ENCODE data around the gene CD38. TPM values are rescaled to one million over a fixed set of nuclear protein-coding genes. Genes with fewer than 3 reads are reported as not detected.

CD38 gene
- total RNA-seq, 1 experiment from 2014 or later: not detected

- H3K36me3 Mint-ChIP-seq (ENCODE audit: insufficient read depth, unreplicated experiment): peaks cover 6% of the 10 kb centered on the region
- CTCF ChIA-PET: interaction anchor here (0.8 to 2.1 kb wide), 5 partner anchors 8 to 142 kb away, joined by 3 to 7 read pairs (median 4); no protein-coding TSS in a partner anchor
- peaks cover 9% of the 10 kb centered on the region for H3K9me3 Mint-ChIP-seq (ENCODE audit: unreplicated experiment)
- TF ChIP-seq, protein P1, sequence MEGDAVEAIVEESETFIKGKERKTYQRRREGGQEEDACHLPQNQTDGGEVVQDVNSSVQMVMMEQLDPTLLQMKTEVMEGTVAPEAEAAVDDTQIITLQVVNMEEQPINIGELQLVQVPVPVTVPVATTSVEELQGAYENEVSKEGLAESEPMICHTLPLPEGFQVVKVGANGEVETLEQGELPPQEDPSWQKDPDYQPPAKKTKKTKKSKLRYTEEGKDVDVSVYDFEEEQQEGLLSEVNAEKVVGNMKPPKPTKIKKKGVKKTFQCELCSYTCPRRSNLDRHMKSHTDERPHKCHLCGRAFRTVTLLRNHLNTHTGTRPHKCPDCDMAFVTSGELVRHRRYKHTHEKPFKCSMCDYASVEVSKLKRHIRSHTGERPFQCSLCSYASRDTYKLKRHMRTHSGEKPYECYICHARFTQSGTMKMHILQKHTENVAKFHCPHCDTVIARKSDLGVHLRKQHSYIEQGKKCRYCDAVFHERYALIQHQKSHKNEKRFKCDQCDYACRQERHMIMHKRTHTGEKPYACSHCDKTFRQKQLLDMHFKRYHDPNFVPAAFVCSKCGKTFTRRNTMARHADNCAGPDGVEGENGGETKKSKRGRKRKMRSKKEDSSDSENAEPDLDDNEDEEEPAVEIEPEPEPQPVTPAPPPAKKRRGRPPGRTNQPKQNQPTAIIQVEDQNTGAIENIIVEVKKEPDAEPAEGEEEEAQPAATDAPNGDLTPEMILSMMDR (IDR thresholded peaks at IDR 0.05; ENCODE audit: unreplicated experiment): no peak
- DNase-seq (ENCODE audit: unreplicated experiment): no peak
- POLR2A ChIA-PET: no interaction called here
- no TSS peak for BruUV-seq (replicated peaks)
- no peaks in the 10 kb centered on the region for H3K27me3 Mint-ChIP-seq (ENCODE audit: insufficient read depth, unreplicated experiment)
- H3K4me3 Mint-ChIP-seq (ENCODE audit: unreplicated experiment): no peak overlapping the region
- no peak overlapping the region for H3K27ac Mint-ChIP-seq (ENCODE audit: low read depth, unreplicated experiment)
- no peaks in the 10 kb centered on the region for H3K4me1 Mint-ChIP-seq (ENCODE audit: insufficient read depth, unreplicated experiment)
- intact Hi-C loops (cut with micrococcal nuclease): no loop called here
Measured at GRCh38 chr4:15740764-15741404, 37.2 kb upstream of the CD38 start.

DNA sequence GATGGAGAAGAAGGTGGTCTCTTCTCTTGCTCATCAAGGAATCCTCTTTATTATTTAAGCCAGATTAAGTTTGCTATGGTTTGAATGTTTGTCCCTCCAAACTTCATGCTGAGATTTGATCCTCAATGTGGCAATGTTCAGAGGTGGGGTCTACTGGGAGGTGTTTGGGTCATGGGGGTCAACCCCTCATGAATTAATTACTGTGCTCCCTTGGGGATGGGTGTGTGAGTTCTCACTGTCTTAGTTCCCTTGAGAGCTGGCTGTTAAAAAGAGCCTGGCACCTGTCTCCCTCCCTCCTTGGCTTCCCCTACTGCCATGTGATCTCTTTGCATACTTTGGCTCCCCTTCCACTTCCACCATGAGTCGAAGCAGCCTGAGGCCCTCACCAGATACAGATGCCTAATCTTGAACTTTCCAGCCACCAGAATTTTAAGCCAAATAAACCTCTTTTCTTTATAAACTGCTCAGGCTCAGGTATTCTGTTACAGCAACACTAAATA is 36.0 kb upstream of the CD38 start:
- no peak overlapping the region for H3K27ac Mint-ChIP-seq (ENCODE audit: low read depth, unreplicated experiment)
- DNase-seq (ENCODE audit: unreplicated experiment): no peak
- no peaks in the 10 kb centered on the region for H3K4me1 Mint-ChIP-seq (ENCODE audit: insufficient read depth, unreplicated experiment)
- BruUV-seq (replicated peaks): no TSS peak
- ChIA-PET CTCF (interaction anchor here (0.8 to 1.0 kb wide), 2 partner anchors 9 to 141 kb away, joined by 3 to 4 read pairs; no protein-coding TSS in a partner anchor), POLR2A (interaction anchor here (0.7 kb wide), 1 partner anchor 47 kb away, joined by 3 read pairs; no protein-coding TSS in a partner anchor)
- intact Hi-C loops (cut with micrococcal nuclease): no loop called here
- H3K9me3 Mint-ChIP-seq (ENCODE audit: unreplicated experiment): peaks cover 9% of the 10 kb centered on the region
- H3K4me3 Mint-ChIP-seq (ENCODE audit: unreplicated experiment): no peak overlapping the region
- TF ChIP-seq, protein P1 (IDR thresholded peaks at IDR 0.05; ENCODE audit: unreplicated experiment): no peak
- peaks cover 6% of the 10 kb centered on the region for H3K36me3 Mint-ChIP-seq (ENCODE audit: insufficient read depth, unreplicated experiment)
- H3K27me3 Mint-ChIP-seq (ENCODE audit: insufficient read depth, unreplicated experiment): no peaks in the 10 kb centered on the region

- intact Hi-C loops (cut with micrococcal nuclease): no loop called here
- CTCF ChIA-PET: no interaction called here
- Mint-ChIP-seq H3K4me1 (ENCODE audit: insufficient read depth, unreplicated experiment) (no peaks in the 10 kb centered on the region), H3K36me3 (ENCODE audit: insufficient read depth, unreplicated experiment) (peaks cover 6% of the 10 kb centered on the region), H3K9me3 (ENCODE audit: unreplicated experiment) (peaks cover 9% of the 10 kb centered on the region), H3K27ac (ENCODE audit: low read depth, unreplicated experiment) (no peak overlapping the region), H3K4me3 (ENCODE audit: unreplicated experiment) (no peak overlapping the region), H3K27me3 (ENCODE audit: insufficient read depth, unreplicated experiment) (no peaks in the 10 kb centered on the region)
- BruUV-seq (replicated peaks): no TSS peak
- POLR2A ChIA-PET: interaction anchor here (0.7 kb wide), 1 partner anchor 47 kb away, joined by 3 read pairs; no protein-coding TSS in a partner anchor
- DNase-seq (ENCODE audit: unreplicated experiment): no peak
- TF ChIP-seq, protein P1 (IDR thresholded peaks at IDR 0.05; ENCODE audit: unreplicated experiment): no peak
Measured at GRCh38 chr4:15742637-15743036, 35.5 kb upstream of the CD38 start.

GRCh38 chr4:15744016-15744545 is 34.0 kb upstream of the CD38 start:
- BruUV-seq (replicated peaks): no TSS peak
- H3K36me3 Mint-ChIP-seq (ENCODE audit: insufficient read depth, unreplicated experiment): peaks cover 6% of the 10 kb centered on the region
- no peak overlapping the region for H3K4me3 Mint-ChIP-seq (ENCODE audit: unreplicated experiment)
- intact Hi-C loops (cut with micrococcal nuclease): no loop called here
- H3K9me3 Mint-ChIP-seq (ENCODE audit: unreplicated experiment): peaks cover 9% of the 10 kb centered on the region
- ChIA-PET CTCF (interaction anchor here (0.6 to 1.5 kb wide), 2 partner anchors 13 to 36 kb away, joined by 4 to 6 read pairs; no protein-coding TSS in a partner anchor), POLR2A (no interaction called here)
- no peak for DNase-seq (ENCODE audit: unreplicated experiment)
- no peak overlapping the region for H3K27ac Mint-ChIP-seq (ENCODE audit: low read depth, unreplicated experiment)
- no peaks in the 10 kb centered on the region for H3K4me1 Mint-ChIP-seq (ENCODE audit: insufficient read depth, unreplicated experiment)
- TF ChIP-seq, protein P1 (IDR thresholded peaks at IDR 0.05; ENCODE audit: unreplicated experiment): no peak
- H3K27me3 Mint-ChIP-seq (ENCODE audit: insufficient read depth, unreplicated experiment): no peaks in the 10 kb centered on the region

Data from MCF 10A (cell line).